A549 (cell line): ENCODE results near the gene GJB2.

Experiments used
- CBX8 ChIP-seq: fragments of 200-600 bp; sonication (generic); IDR thresholded peaks from 2 replicates; pipeline ENCODE4 v1.6.1; 2016
- CTCF ChIP-seq: fragments of >200 bp; sonication (Bioruptor Twin); formaldehyde crosslinking; IDR thresholded peaks from 3 replicates; pipeline ENCODE4 v1.5.1; 2016
- EHF ChIP-seq: fragments of 250-450 bp; sonication (Bioruptor Pico); IDR thresholded peaks from 2 replicates; pipeline ENCODE4 v1.5.0; 2020; ENCODE audit warnings: mild to moderate bottlenecking
- EP300 ChIP-seq, 2 experiments: fragments of >200 bp; sonication (Bioruptor Twin); formaldehyde crosslinking; IDR thresholded peaks; 2 replicates in 1 of 2; 3 replicates in 1 of 2; pipeline ENCODE4 v1.6.1; 2016 to 2017
- KDM1A ChIP-seq: fragments of 200-600 bp; sonication (generic); IDR thresholded peaks from 2 replicates; pipeline ENCODE4 v1.6.1; 2016; ENCODE audit warnings: low read depth, mild to moderate bottlenecking
- PBX3 ChIP-seq: IDR thresholded peaks from 2 replicates; pipeline ENCODE4 v1.6.1; 2012
- RCOR1 ChIP-seq: fragments of 150-350 bp; IDR thresholded peaks from 2 replicates; pipeline ENCODE4 v1.6.1; 2014; ENCODE audit warnings: antibody characterized with exemption, low read length, low read depth
- RFX5 ChIP-seq: fragments of 450-650 bp; IDR thresholded peaks from 2 replicates; pipeline ENCODE4 v1.7.1; 2014; ENCODE audit warnings: antibody characterized with exemption, mild to moderate bottlenecking, moderate library complexity

- TF ChIP-seq CTCF (no peak), RFX5 (no peak), RCOR1 (no peak), CBX8 (no peak), EP300 (IDR thresholded peaks at IDR 0.05) (no peak), KDM1A (no peak), PBX3 (no peak), EHF (CRISPR knock-in tag) (no peak)
Observed at GRCh38 chr13:20151016-20151415, 41.7 kb downstream of the GJB2 start.
